ENCODE data around the gene JMJD4. TPM values are rescaled to one million over a fixed set of nuclear protein-coding genes. Genes with fewer than 3 reads are reported as not detected.

JMJD4 gene
- total and polyA plus RNA-seq, 2 donors (not counting 3 experiments of a cell fraction or from before 2014, with no cell fraction given): 17.3 to 31.2 TPM

DNA sequence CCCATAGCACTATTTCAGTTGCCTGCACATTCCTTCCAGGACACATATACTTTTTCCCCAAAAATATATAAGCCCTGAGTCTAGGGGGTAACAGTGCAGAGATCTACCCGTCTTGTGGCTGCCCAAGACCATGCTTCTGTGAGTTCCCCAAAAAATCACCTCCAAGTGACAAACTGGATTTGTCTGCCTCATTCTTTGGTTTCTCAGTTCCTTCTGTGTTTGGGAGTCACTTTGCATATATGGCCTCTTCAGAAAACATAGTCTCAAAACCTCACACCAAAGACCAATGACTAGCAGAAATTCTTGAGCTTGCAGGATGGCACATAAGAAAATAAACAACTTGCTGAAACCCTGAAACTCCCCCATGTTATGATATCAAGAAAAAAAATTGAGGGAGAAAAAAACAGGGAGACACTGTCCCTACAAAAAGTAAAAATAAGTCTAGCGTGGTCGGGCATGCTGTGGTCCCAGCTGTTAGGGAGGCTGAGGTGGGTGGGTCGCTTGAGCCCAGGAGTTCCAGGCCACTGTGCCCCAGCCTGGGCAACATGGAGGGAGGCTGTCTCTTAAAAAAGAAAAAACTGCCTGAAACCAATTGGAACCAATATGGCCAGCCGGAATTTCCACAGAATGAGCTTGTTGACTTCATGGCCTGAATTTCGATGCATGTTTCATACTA lies 8.0 kb downstream of the JMJD4 start:
- H3K4me1 ChIP-seq (ENCODE audit: control insufficient read depth, extremely low read depth, insufficient read depth, low read length): peaks cover 2% of the 10 kb centered on the region
- intact Hi-C loops (cut with micrococcal nuclease) (loop anchor here (5.0 kb wide), 1 partner anchor 185 kb away; no protein-coding TSS in a partner anchor), dilution Hi-C loops (cut with MboI; ENCODE audit: extremely low pct_ligation_motif_present, low sequenced_read_pairs) (no loop called here)
- DNase-seq (ENCODE audit: low read depth, low spot score) (no peak), FAIRE-seq (no peak)
- no peak overlapping the region for H3K9ac ChIP-seq (replicated peaks; ENCODE audit: extremely low read depth, insufficient read depth, low read length)
- no peaks in the 10 kb centered on the region for H4K20me1 ChIP-seq (replicated peaks; ENCODE audit: control insufficient read depth, extremely low read depth, insufficient read depth, low read length)
- H3K79me2 ChIP-seq (ENCODE audit: control insufficient read depth, insufficient read depth, low read length): no peaks in the 10 kb centered on the region
- H3K4me2 ChIP-seq (ENCODE audit: insufficient read depth, low read length): no peak overlapping the region
- H3K27me3 ChIP-seq (ENCODE audit: control insufficient read depth in 2 of 2, insufficient read depth in 2 of 2, low read length in 2 of 2): peaks cover 0 to 10% of the 10 kb centered on the region in 2 experiments
- peaks cover 0 to 9% of the 10 kb centered on the region in 2 experiments for H3K36me3 ChIP-seq (ENCODE audit: control insufficient read depth in 2 of 2, extremely low read depth in 1 of 2, insufficient read depth in 2 of 2, low read length in 2 of 2)
- TSS peak; percentile 10 for BruUV-seq (replicated peaks)
- CTCF ChIA-PET: no interaction called here
- POLR2A ChIA-PET: no interaction called here
- no peak overlapping the region for H3K27ac ChIP-seq (ENCODE audit: insufficient read depth, low read depth, low read length)
- H3K4me3 ChIP-seq (replicated peaks in 1 of 3; ENCODE audit: insufficient read depth in 1 of 3, low read depth in 1 of 3, low read length in 3 of 3): no peak overlapping the region
- no peaks in the 10 kb centered on the region for H3K9me1 ChIP-seq (replicated peaks; ENCODE audit: control insufficient read depth, extremely low read depth, insufficient read depth, low read length)
- no peak overlapping the region for H2AFZ ChIP-seq (ENCODE audit: low read depth, low read length)
- no peaks in the 10 kb centered on the region for H3K9me3 ChIP-seq (replicated peaks; ENCODE audit: control insufficient read depth, insufficient read depth, low read length)
- TF ChIP-seq, protein P1, sequence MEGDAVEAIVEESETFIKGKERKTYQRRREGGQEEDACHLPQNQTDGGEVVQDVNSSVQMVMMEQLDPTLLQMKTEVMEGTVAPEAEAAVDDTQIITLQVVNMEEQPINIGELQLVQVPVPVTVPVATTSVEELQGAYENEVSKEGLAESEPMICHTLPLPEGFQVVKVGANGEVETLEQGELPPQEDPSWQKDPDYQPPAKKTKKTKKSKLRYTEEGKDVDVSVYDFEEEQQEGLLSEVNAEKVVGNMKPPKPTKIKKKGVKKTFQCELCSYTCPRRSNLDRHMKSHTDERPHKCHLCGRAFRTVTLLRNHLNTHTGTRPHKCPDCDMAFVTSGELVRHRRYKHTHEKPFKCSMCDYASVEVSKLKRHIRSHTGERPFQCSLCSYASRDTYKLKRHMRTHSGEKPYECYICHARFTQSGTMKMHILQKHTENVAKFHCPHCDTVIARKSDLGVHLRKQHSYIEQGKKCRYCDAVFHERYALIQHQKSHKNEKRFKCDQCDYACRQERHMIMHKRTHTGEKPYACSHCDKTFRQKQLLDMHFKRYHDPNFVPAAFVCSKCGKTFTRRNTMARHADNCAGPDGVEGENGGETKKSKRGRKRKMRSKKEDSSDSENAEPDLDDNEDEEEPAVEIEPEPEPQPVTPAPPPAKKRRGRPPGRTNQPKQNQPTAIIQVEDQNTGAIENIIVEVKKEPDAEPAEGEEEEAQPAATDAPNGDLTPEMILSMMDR (IDR thresholded peaks at IDR 0.05; ENCODE audit: extremely low read depth in 1 of 2, insufficient read depth in 1 of 2, low read depth in 1 of 2, low read length in 2 of 2): no peak
- TF ChIP-seq, protein P2, sequence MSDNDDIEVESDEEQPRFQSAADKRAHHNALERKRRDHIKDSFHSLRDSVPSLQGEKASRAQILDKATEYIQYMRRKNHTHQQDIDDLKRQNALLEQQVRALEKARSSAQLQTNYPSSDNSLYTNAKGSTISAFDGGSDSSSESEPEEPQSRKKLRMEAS (IDR thresholded peaks at IDR 0.05; ENCODE audit: insufficient read depth, insufficient read length): no peak
- TF ChIP-seq GATA2 (IDR thresholded peaks at IDR 0.05; ENCODE audit: insufficient read depth, insufficient read length, low read depth, low read length) (no peak), POLR2AphosphoS5 (IDR thresholded peaks at IDR 0.05; ENCODE audit: insufficient read depth, low read depth, low read length) (no peak), POLR2A (IDR thresholded peaks at IDR 0.05; ENCODE audit: low read depth, low read length) (no peak), FOS (IDR thresholded peaks at IDR 0.05; ENCODE audit: borderline replicate concordance, insufficient read depth, low read length) (no peak), JUN (IDR thresholded peaks at IDR 0.05; ENCODE audit: borderline replicate concordance, insufficient read depth, insufficient read length, low read depth) (no peak), EZH2 (IDR thresholded peaks at IDR 0.05; ENCODE audit: borderline replicate concordance, low read depth, low read length, severe bottlenecking) (no peak), MYC (IDR thresholded peaks at IDR 0.05; ENCODE audit: low read depth, low read length) (no peak)

Data from endothelial cell of umbilical vein (primary cell).